Trophoblast cell (in vitro differentiated cells and primary cell): ENCODE measurements around the gene AFG3L2.
A peak's percentile ranks its signal among the peaks of the same experiment; 100 is the strongest.

ENCODE experiments used
- DNase-seq, 2 donors: peaks; one replicate each; pipeline ENCODE4 v3.0.0-alpha.2; 2016
- H2AFZ ChIP-seq: 2 replicates; pipeline ENCODE4 v1.6.1; 2013; ENCODE audit warnings: low read length, moderate library complexity, mild to moderate bottlenecking; ENCODE audit not compliant: insufficient read depth, poor library complexity
- H2AK5ac ChIP-seq: 2 replicates; pipeline ENCODE4 v1.6.1; 2013; ENCODE audit warnings: mild to moderate bottlenecking, low read length
- H2BK120ac ChIP-seq: 2 replicates; pipeline ENCODE4 v1.6.1; 2013; ENCODE audit warnings: low read length, mild to moderate bottlenecking, moderate library complexity; ENCODE audit not compliant: insufficient read depth, poor library complexity
- H2BK12ac ChIP-seq: 2 replicates; pipeline ENCODE4 v1.6.1; 2013; ENCODE audit warnings: mild to moderate bottlenecking, low read length, moderate library complexity
- H2BK5ac ChIP-seq: 2 replicates; pipeline ENCODE4 v1.6.1; 2013; ENCODE audit warnings: low read length, low read depth, moderate library complexity, mild to moderate bottlenecking; ENCODE audit not compliant: poor library complexity
- H3K14ac ChIP-seq: 2 replicates; pipeline ENCODE4 v1.6.1; 2013; ENCODE audit warnings: mild to moderate bottlenecking, low read length
- H3K18ac ChIP-seq: 2 replicates; pipeline ENCODE4 v1.6.1; 2013; ENCODE audit warnings: mild to moderate bottlenecking, low read length
- H3K23ac ChIP-seq: 2 replicates; pipeline ENCODE4 v1.6.1; 2013; ENCODE audit warnings: low read length
- H3K27ac ChIP-seq: 2 replicates; pipeline ENCODE4 v1.5.1; 2013; ENCODE audit warnings: low read depth, mild to moderate bottlenecking, inconsistent platforms, low read length, moderate library complexity
- H3K27me3 ChIP-seq: 2 replicates; pipeline ENCODE4 v1.6.1; 2013; ENCODE audit warnings: inconsistent platforms, mild to moderate bottlenecking, low read length, moderate library complexity; ENCODE audit not compliant: insufficient read depth
- H3K36me3 ChIP-seq, 2 experiments: 1 replicate in 1 of 2; 2 replicates in 1 of 2; pipeline ENCODE4 v1.6.1; 2013; ENCODE audit warnings: low read length in 2 of 2, mild to moderate bottlenecking in 2 of 2, moderate library complexity in 1 of 2; ENCODE audit not compliant: insufficient read depth in 2 of 2, control insufficient read depth in 1 of 2
- H3K4ac ChIP-seq: 2 replicates; pipeline ENCODE4 v1.6.1; 2013; ENCODE audit warnings: low read depth, mild to moderate bottlenecking, low read length, moderate library complexity
- H3K4me1 ChIP-seq, 2 experiments: 1 replicate in 1 of 2; 2 replicates in 1 of 2; pipeline ENCODE4 v1.6.1; 2013; ENCODE audit warnings: low read length in 2 of 2, mild to moderate bottlenecking in 2 of 2, moderate library complexity in 1 of 2; ENCODE audit not compliant: insufficient read depth in 2 of 2, control insufficient read depth in 1 of 2
- H3K4me2 ChIP-seq: 2 replicates; pipeline ENCODE4 v1.6.1; 2013; ENCODE audit warnings: inconsistent platforms, mild to moderate bottlenecking, low read length, moderate library complexity
- H3K4me3 ChIP-seq: 2 replicates; pipeline ENCODE4 v1.5.1; 2013; ENCODE audit warnings: mild to moderate bottlenecking, low read depth, low read length, inconsistent platforms
- H3K79me1 ChIP-seq: one replicate; pipeline ENCODE4 v1.6.1; 2013; ENCODE audit warnings: low read length
- H3K79me2 ChIP-seq: 2 replicates; pipeline ENCODE4 v1.6.1; 2013; ENCODE audit warnings: low read length, mild to moderate bottlenecking; ENCODE audit not compliant: control insufficient read depth, insufficient read depth, poor library complexity
- H3K9ac ChIP-seq: 2 replicates; pipeline ENCODE4 v1.6.1; 2013; ENCODE audit warnings: mild to moderate bottlenecking, low read length
- H3K9me3 ChIP-seq: 2 replicates; pipeline ENCODE4 v1.6.1; 2013; ENCODE audit warnings: low read depth, mild to moderate bottlenecking, control low read depth, inconsistent platforms, low read length; ENCODE audit not compliant: insufficient read depth
- H4K12ac ChIP-seq: 2 replicates; pipeline ENCODE4 v1.6.1; 2013; ENCODE audit warnings: low read depth, mild to moderate bottlenecking, low read length, moderate library complexity
- H4K8ac ChIP-seq: 2 replicates; pipeline ENCODE4 v1.6.1; 2013; ENCODE audit warnings: low read depth, mild to moderate bottlenecking, low read length, moderate library complexity
- H4K91ac ChIP-seq: one replicate; pipeline ENCODE4 v1.6.1; 2013; ENCODE audit warnings: low read depth, mild to moderate bottlenecking, low read length, moderate library complexity
- WGBS: extraction: QIAGEN DNeasy Blood & Tissue Kit; methylation state at CpG from one replicate; pipeline ENCODE4 v1.1.7; 2013; ENCODE audit warnings: missing lambda C conversion rate; ENCODE audit not compliant: insufficient read length, insufficient coverage; ENCODE audit errors: extremely low coverage; 5-methylcytosine and 5-hydroxymethylcytosine counted together

Gene AFG3L2

DNA sequence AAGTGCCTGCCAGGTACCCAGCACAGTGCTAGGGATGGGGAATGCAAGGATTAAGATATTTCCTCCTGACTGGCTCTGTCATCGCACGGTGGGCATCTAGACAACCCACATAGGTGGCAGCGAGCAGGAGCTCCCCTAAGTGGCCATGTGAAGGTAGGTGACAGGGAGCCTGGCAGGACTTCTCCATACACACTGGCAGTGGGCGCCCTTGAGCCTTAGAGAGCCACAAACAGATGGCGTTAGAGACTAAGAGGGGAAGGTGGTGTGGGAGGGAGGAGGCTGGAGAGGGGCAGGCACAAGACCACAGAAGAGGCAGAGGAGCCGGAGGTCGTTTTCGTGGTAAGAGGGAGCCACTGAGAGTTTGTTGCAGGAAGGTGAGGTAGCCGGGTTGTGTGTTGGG, 45.9 kb upstream of the AFG3L2 start:
- Histone ChIP-seq H3K9ac (no peak overlapping the region), H3K4me3 (no peak overlapping the region), H3K23ac (no peak overlapping the region), H4K91ac (no peak overlapping the region), H3K27me3 (no peaks in the 10 kb centered on the region), H4K12ac (no peak overlapping the region), H3K4me2 (no peak overlapping the region), H3K4me1 (peaks cover 0 to 3% of the 10 kb centered on the region in 2 experiments), H3K79me1 (no peaks in the 10 kb centered on the region), H2AK5ac (no peak overlapping the region), H2BK5ac (no peak overlapping the region), H3K9me3 (peaks cover 3% of the 10 kb centered on the region), H2BK12ac (no peak overlapping the region), H4K8ac (no peak overlapping the region), H3K4ac (no peak overlapping the region), H3K14ac (no peak overlapping the region), H3K18ac (no peak overlapping the region), H2BK120ac (no peak overlapping the region), H3K36me3 (no peaks in the 10 kb centered on the region), H3K27ac (no peak overlapping the region), H3K79me2 (no peaks in the 10 kb centered on the region), H2AFZ (no peak overlapping the region)
- no peak for DNase-seq
- no CpG with 5 or more reads among the region's 9 CpGs for WGBS

DNA sequence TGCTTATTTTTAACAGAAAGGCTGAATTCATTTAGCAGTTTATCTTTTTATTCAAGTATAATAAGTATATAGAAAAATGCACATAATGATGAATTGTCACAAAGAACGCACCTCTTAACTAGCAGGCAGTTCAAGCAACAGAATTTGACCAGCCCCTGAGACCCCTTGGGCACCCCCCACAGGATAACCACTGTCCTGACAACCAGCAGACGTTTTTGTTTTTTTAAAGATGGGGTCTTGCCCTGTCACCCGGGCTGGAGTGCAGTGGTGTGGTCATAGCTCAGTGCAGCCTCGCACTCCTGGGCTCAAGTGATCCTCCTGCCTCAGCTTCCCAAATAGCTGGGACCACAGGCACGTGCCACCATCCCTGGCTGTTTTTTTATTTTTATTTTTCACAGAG, 44.7 kb upstream of the AFG3L2 start:
- Histone ChIP-seq H3K9ac (no peak overlapping the region), H2AK5ac (no peak overlapping the region), H2BK5ac (no peak overlapping the region), H3K4ac (no peak overlapping the region), H2AFZ (no peak overlapping the region), H4K8ac (no peak overlapping the region), H2BK120ac (no peak overlapping the region), H3K4me1 (peaks cover 0 to 3% of the 10 kb centered on the region in 2 experiments), H3K14ac (no peak overlapping the region), H3K79me2 (no peaks in the 10 kb centered on the region), H3K36me3 (no peaks in the 10 kb centered on the region), H4K91ac (no peak overlapping the region), H3K18ac (no peak overlapping the region), H3K79me1 (no peaks in the 10 kb centered on the region), H2BK12ac (no peak overlapping the region), H3K9me3 (peaks cover 3% of the 10 kb centered on the region), H3K4me3 (no peak overlapping the region), H3K27me3 (no peaks in the 10 kb centered on the region), H3K23ac (no peak overlapping the region), H3K27ac (no peak overlapping the region), H4K12ac (no peak overlapping the region), H3K4me2 (no peak overlapping the region)
- DNase-seq: no peak
- no CpG with 5 or more reads among the region's 5 CpGs for WGBS

DNA sequence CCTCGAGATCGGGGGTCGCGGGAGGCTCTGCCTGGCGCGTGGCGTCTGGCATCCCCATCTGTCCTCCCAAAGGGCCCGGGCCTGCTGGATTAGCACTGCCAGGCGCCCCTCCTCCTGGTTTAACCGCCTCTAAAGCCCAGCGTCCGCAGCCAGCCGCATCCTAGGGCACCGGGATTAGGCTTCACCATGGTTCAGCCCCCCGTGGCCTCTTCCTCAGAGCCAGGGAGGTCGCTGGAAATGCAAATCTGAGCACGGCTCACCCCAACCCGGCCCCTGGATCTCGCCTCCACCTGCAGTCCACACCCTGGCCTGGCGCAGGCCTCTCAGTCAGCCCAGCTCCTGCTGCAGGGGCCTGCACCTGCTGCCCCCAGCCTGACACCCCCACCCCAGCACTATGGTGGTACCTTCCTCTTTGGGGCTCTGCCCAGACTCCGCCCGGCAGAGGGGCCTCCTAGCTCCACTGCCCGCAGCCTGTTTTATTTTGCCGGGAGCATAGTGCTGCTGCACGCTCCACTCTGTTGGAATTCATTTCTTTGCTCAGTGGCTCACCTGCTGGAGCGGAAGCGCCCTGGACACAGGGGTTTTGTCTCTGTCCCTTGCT, 43.9 kb upstream of the AFG3L2 start:
- Histone ChIP-seq H3K9me3 (peaks cover 3% of the 10 kb centered on the region), H3K79me1 (no peaks in the 10 kb centered on the region), H4K8ac (no peak overlapping the region), H4K91ac (no peak overlapping the region), H4K12ac (peak overlapping the region; percentile 26), H2AFZ (no peak overlapping the region), H3K18ac (no peak overlapping the region), H3K14ac (no peak overlapping the region), H3K79me2 (no peaks in the 10 kb centered on the region), H3K4ac (no peak overlapping the region), H2BK12ac (no peak overlapping the region), H2BK5ac (no peak overlapping the region), H3K9ac (no peak overlapping the region), H3K4me2 (peak overlapping the region; percentile 46), H3K4me3 (no peak overlapping the region), H3K36me3 (no peaks in the 10 kb centered on the region), H2BK120ac (no peak overlapping the region), H2AK5ac (no peak overlapping the region), H3K4me1 (peaks cover 0 to 3% of the 10 kb centered on the region in 2 experiments), H3K27ac (no peak overlapping the region), H3K27me3 (no peaks in the 10 kb centered on the region), H3K23ac (no peak overlapping the region)
- no CpG with 5 or more reads among the region's 27 CpGs for WGBS
- peak; percentile 48 to 63 for DNase-seq

DNA sequence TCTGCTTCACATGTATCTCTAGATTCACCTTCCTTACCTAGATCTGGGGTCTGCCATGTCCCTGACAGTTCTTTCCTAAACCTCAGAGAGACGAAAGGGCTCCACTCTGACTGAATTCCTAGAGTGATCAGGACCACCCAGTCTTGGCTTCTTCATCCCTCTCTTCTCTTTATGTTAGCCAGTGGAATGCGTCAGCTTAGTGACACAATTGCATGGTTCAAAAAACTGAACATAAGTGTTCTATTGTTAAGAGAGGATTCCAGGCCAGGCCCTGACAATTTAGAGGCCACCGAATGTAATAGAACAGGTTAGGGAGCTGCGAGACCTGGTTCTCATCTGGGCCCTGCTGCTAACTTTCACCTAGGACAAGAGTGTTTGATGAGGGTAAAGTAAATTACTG, 40.7 kb upstream of the AFG3L2 start:
- H3K4me2 ChIP-seq: no peak overlapping the region
- no peaks in the 10 kb centered on the region for H3K79me2 ChIP-seq
- no peak for DNase-seq
- H3K9me3 ChIP-seq: peaks cover 3% of the 10 kb centered on the region
- H2BK12ac ChIP-seq: no peak overlapping the region
- no peak overlapping the region for H3K9ac ChIP-seq
- no peak overlapping the region for H2AFZ ChIP-seq
- peaks cover 0 to 3% of the 10 kb centered on the region in 2 experiments for H3K4me1 ChIP-seq
- no peak overlapping the region for H2BK5ac ChIP-seq
- H3K79me1 ChIP-seq: no peaks in the 10 kb centered on the region
- no peak overlapping the region for H3K14ac ChIP-seq
- no peak overlapping the region for H3K4ac ChIP-seq
- H4K8ac ChIP-seq: no peak overlapping the region
- no peak overlapping the region for H3K27ac ChIP-seq
- H2BK120ac ChIP-seq: no peak overlapping the region
- H3K27me3 ChIP-seq: no peaks in the 10 kb centered on the region
- no peak overlapping the region for H3K18ac ChIP-seq
- no peak overlapping the region for H3K4me3 ChIP-seq
- no peaks in the 10 kb centered on the region for H3K36me3 ChIP-seq
- H4K12ac ChIP-seq: no peak overlapping the region
- WGBS: no CpG with 5 or more reads among the region's 4 CpGs
- H3K23ac ChIP-seq: no peak overlapping the region
- H2AK5ac ChIP-seq: no peak overlapping the region
- no peak overlapping the region for H4K91ac ChIP-seq
